Measurements from ENCODE around the gene YIPF4. TPM values are rescaled to one million over a fixed set of nuclear protein-coding genes. Genes with fewer than 3 reads are reported as not detected.
A peak's percentile ranks its signal among the peaks of the same experiment; 100 is the strongest.

The YIPF4 gene
- total RNA-seq, 6 experiments from 2014 or later = 49.6 to 65.5 (median 55.2) TPM

- H3K27ac Mint-ChIP-seq = no peak overlapping the region
- DNase-seq = no peak
- H3K27me3 Mint-ChIP-seq (ENCODE audit: insufficient read depth) = peaks cover 3% of the 10 kb centered on the region
- no peaks in the 10 kb centered on the region for H3K36me3 Mint-ChIP-seq (ENCODE audit: low read depth)
- H3K4me1 Mint-ChIP-seq (ENCODE audit: low read depth) = peaks cover 15% of the 10 kb centered on the region
- no peak for TF ChIP-seq CTCF (IDR thresholded peaks at IDR 0.05)
- H3K4me3 Mint-ChIP-seq = no peak overlapping the region
- no peaks in the 10 kb centered on the region for H3K9me3 Mint-ChIP-seq
These were observed 27.4 kb upstream of the YIPF4 start for GRCh38 chr2:32250290-32250689.

- Mint-ChIP-seq H3K9me3 (no peaks in the 10 kb centered on the region), H3K27me3 (ENCODE audit: insufficient read depth) (peaks cover 3% of the 10 kb centered on the region), H3K4me3 (no peak overlapping the region), H3K4me1 (ENCODE audit: low read depth) (no peaks in the 10 kb centered on the region), H3K36me3 (ENCODE audit: low read depth) (no peaks in the 10 kb centered on the region), H3K27ac (no peak overlapping the region)
- no peak for DNase-seq
- TF ChIP-seq CTCF (IDR thresholded peaks at IDR 0.05) = no peak
These were observed 19.5 kb upstream of the YIPF4 start for GRCh38 chr2:32258242-32258641.

DNA sequence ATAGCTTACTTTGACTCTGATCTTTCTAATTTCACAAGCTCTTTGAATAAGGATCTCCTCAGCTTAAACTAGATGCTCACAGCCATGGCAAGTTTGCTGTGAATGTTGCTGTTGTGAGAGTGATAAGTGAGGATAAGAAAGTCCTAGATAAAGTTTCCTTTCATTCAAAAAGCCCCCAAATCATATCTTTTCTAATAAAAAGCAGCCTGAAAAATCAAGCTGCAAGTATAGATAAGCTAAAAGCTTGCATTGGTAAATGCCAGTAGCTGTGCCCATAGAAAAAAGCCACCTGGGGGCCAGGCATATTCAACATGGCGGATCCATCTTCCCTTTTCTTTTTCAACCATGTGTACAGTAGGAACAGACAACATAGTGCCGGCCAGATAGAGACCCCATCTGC lies 17.3 kb upstream of the YIPF4 start:
- Mint-ChIP-seq H3K4me1 (ENCODE audit: low read depth) (peaks cover 5% of the 10 kb centered on the region; the same call in 1 of the 2 replicates), H3K9me3 (no peaks in the 10 kb centered on the region), H3K27me3 (ENCODE audit: insufficient read depth) (peaks cover 1% of the 10 kb centered on the region), H3K4me3 (no peak overlapping the region), H3K27ac (no peak overlapping the region), H3K36me3 (ENCODE audit: low read depth) (no peaks in the 10 kb centered on the region)
- DNase-seq = no peak
- no peak for TF ChIP-seq CTCF (IDR thresholded peaks at IDR 0.05)

GRCh38 chr2:32262105-32262504 lies 15.6 kb upstream of the YIPF4 start:
- Mint-ChIP-seq H3K4me3 (no peak overlapping the region), H3K27me3 (ENCODE audit: insufficient read depth) (peaks cover 1% of the 10 kb centered on the region), H3K9me3 (no peaks in the 10 kb centered on the region), H3K36me3 (ENCODE audit: low read depth) (no peaks in the 10 kb centered on the region), H3K4me1 (ENCODE audit: low read depth) (peaks cover 5% of the 10 kb centered on the region; the same call in 1 of the 2 replicates), H3K27ac (no peak overlapping the region)
- no peak for TF ChIP-seq CTCF (IDR thresholded peaks at IDR 0.05)
- no peak for DNase-seq

DNA sequence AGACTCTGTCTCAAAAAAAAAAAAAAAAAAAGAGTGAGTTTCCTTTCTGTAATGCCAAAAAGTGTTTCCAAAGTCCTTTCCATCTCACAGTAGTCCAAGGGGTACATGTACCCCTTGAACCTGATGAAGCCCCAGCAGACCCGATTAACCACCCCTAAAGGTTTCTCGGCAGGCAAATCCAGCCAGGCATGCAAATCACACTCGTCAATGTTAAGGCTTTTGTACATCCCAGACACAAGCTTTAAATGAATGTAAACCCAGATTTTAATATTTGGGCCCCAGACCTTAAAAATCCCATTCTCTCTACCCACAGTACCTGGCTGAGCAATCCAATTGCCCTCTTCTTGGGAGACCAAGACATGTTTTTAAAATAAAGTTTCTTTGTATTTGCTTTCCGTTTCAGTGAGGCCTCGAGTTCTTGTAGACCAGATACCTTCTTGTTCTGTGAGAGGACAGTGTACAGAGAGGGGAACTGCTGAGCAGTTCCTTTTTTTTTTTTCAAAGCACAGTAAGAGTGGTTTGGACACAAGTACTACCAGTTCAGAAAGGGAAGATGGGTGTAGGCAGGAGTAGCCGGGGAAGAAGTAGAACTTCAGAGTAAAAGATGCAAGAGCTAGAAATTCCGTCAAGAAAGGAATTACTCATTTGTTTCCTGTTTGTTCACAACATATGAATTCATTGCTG lies 13.1 kb upstream of the YIPF4 start, which contains the start of gene NLRC4:
TSS of gene NLRC4 (minus strand) at position 465 of the 684 bp plus-strand sequence. CDS start 8,111 bp downstream, outside the sequence.
- DNase-seq = no peak
- Mint-ChIP-seq H3K27me3 (ENCODE audit: insufficient read depth) (peaks cover 1% of the 10 kb centered on the region), H3K36me3 (ENCODE audit: low read depth) (no peaks in the 10 kb centered on the region), H3K4me3 (peak within 1 kb of the TSS; percentile 3; the same call in 1 of the 2 replicates), H3K9me3 (no peaks in the 10 kb centered on the region), H3K4me1 (ENCODE audit: low read depth) (peaks cover 5% of the 10 kb centered on the region; the same call in 1 of the 2 replicates), H3K27ac (no peak within 1 kb of the TSS)
- TF ChIP-seq CTCF (IDR thresholded peaks at IDR 0.05) = no peak

All from HFFc6 (cell line).